HG03354 (cell line): ENCODE results near the gene LSAMP.

ENCODE experiments used
- ATAC-seq: cut with Tn5 transposase; IDR thresholded peaks from one replicate; pipeline ENCODE4 v1.9.1; 2021; ENCODE audit warnings: mild to moderate bottlenecking; ENCODE audit not compliant: unreplicated experiment, poor library complexity, severe bottlenecking

LSAMP gene

GRCh38 chr3:115932807-115933206 lies 512.5 kb downstream of the LSAMP start:
- no peak for ATAC-seq

DNA sequence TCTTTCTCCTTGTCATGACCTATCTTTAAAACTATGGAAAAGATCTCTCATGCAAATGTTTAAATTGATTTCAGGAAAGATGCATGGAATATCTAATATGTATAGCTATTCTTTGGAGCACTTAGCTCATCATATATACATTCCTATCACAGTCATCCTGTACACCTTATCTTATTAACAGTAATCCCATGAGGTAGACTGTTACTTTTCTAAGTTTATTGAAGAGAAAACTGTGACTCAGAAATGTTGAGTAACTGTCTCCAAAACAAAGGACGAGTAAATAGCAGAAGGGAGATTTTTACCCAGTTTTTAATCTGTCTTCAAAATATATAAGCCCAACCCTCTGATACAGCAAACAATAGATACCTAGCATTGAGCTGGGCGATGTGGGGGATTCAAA lies 513.7 kb downstream of the LSAMP start:
- no peak for ATAC-seq

DNA sequence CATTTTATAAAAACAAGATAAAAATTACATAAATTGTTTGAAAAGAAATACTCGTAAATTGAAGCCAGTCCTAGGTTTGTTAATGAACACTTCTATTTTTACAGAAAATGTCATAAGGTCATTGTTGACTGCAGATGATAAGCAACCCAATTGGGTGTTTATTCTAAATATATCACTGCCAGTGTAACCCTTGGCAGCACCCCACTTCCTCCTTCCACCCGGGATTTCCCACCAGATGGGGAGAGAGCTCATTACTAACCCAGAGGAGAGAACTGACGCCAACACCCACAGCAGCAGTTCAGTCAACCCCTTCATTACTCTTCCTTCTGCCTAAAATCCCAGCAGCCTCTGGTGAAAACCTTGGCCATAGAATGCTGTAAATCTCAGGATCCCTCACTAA lies 514.4 kb downstream of the LSAMP start:
- ATAC-seq, result no peak

GRCh38 chr3:115930168-115930567 lies 515.1 kb downstream of the LSAMP start:
- ATAC-seq, result no peak

GRCh38 chr3:115928376-115928775 lies 516.9 kb downstream of the LSAMP start:
- no peak for ATAC-seq

DNA sequence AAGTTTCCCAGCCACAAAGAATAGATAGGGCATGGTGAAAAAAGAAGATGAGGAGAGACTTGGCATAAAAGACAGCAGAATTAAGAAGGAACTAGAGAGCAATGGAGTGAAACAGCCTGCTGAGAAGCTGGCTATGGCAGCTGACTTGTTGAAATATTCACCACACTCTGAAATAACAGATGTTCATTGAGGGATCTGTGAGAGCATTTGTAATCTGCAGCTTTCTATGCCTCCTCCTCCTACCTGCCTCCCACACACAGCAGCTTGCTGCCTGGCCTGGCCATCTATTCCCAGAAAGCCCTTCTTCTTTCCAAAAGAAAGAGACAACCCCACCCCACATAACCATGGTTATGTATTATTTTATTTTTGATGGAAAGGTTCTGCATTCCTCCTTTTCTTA lies 518.1 kb downstream of the LSAMP start:
- ATAC-seq, result no peak

- peak; percentile 57 for ATAC-seq
Measured at GRCh38 chr3:115922681-115923347, 522.5 kb downstream of the LSAMP start.

DNA sequence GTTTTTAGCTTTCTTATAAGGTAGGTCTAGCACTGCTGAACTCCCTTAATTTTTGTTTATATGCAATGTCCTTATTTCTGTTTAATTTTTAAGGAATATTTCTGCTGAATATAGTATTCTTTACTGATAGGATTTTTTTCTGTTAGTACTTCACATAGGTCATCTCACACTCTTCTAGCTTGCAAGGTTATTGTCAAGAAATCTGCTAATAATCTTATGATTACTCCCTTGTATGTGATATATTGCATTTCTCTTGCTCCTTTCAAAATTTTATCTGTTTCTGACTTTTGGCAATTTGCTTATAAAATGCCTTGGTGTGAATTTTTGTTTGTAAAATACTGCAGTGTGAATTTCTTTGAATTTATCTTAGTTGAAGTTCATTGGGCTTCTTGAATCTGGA lies 523.6 kb downstream of the LSAMP start:
- no peak for ATAC-seq

GRCh38 chr3:115918900-115919299 lies 526.4 kb downstream of the LSAMP start:
- no peak for ATAC-seq

DNA sequence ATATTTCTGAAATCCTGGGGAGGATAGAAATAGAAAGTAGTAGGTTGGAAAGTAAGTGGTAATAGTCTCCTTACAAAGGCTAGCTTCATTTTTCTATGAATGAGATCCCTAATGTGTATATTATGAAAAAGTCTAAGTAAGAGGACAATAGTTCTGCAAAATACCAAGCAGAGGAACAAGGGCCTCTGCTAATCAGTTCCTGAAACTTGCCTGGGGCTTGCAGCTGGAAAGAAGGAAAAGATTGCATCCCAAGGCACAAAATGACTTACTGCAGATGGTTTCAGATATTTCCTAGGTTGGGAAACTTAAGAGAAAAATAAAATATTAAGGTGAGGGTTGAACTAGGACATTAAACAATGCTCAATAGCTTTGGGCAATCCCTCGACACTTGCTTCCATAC lies 528.4 kb downstream of the LSAMP start:
- no peak for ATAC-seq

- no peak for ATAC-seq
Measured at GRCh38 chr3:115915061-115915460, 530.2 kb downstream of the LSAMP start.

DNA sequence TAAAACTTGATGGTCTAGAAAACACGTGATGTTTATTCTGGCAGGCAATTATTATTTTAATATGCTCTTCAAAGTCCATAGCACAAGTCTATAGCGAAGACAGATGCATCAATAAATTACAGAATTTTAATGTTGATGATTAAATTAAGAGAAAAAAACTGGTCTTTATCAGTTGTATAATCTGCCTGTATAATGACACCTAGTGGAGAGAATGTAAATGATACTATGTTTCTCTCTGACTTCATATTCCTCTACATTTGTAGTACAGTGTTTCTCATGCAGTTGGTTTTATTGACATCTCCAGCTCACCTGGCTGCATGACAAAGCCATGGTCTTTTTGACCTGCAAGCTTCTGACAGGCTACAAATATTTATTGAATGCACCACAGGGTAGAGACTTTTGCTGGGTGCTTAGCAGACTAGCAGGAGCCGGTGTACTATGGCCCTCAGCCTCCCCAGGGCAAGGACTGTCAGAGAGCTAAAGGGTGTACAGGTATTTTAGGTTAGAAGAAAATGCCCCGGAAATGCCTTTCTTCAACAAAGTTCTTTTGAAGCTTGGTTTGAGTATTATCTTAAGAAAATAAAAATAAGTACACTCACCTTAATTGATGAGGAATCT lies 532.1 kb downstream of the LSAMP start:
- ATAC-seq, result no peak

DNA sequence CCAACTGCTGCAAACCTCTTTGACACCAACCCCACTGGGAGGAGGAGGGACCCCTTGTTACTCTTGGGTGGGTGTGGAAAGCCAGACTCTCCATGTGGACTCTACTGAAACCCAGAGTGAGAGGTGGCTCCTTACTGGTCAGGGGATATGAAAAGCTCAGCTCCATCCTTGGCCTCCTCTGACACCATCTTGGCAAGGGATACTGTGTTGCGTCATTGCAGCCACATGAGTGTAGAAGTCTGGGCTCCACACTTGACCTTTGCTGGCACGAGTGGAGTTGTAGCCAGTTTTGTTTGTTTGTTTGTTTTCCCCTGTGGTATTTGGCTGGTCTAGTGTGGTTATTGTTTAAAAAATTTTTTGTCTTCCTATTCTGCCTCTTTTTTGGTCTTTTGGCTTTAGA lies 532.9 kb downstream of the LSAMP start:
- no peak for ATAC-seq

DNA sequence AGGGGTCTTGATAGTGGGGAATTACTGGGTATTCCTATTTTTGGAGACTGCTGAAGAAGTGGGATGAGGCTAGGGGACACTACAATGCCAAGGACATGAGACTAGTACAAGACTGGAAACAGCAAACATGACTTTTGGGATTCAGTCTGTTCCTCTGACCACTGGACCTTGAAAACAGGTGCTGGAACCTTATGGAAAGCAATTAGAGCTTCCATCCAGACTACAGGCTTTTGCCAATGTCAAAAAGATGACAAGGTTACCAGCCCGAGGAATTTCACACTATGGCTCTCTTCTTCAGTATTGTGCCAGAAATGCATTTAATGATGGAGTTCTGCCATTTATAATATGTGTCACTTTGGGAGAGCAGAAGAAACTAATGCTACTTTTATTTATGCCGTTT lies 539.4 kb downstream of the LSAMP start:
- ATAC-seq, result no peak

- no peak for ATAC-seq
Measured at GRCh38 chr3:115903843-115904242, 541.4 kb downstream of the LSAMP start.

DNA sequence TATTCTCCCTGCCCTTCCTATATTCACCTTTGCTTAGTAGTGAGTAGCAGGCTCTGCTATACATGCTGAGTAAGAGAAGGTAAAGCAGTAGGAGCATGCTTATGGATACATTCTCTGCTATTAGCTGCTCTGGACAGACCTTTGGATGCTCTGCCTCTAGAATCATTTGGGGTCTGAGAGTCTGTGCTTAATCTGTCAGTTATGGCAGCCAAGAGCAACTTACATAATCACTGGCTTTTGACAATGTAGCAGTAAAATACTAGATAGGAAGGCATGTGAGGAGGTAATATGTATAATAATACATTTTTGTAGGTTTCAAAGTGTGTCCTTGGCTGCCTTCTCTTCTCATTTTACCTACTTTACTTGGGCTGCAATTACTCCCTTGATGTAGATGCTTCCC lies 544.3 kb downstream of the LSAMP start:
- ATAC-seq, result no peak

DNA sequence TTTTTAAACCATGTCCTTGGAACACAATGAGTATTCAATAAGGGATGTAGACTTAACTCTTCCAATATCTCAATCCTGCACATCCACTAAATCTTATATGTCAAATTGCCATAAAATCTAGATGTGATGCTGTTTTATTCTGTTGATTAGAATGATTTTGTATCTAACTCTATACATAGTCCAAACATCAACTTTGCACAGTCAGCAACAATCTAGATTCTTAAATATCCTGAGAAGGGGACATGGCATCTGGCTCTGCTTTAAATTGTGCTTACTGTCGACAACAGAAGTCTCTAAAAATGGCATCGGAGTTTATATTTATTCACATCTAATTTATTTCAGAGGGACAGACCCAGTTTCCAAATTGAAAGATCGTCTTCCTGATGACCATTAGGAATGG lies 545.8 kb downstream of the LSAMP start:
- no peak for ATAC-seq

DNA sequence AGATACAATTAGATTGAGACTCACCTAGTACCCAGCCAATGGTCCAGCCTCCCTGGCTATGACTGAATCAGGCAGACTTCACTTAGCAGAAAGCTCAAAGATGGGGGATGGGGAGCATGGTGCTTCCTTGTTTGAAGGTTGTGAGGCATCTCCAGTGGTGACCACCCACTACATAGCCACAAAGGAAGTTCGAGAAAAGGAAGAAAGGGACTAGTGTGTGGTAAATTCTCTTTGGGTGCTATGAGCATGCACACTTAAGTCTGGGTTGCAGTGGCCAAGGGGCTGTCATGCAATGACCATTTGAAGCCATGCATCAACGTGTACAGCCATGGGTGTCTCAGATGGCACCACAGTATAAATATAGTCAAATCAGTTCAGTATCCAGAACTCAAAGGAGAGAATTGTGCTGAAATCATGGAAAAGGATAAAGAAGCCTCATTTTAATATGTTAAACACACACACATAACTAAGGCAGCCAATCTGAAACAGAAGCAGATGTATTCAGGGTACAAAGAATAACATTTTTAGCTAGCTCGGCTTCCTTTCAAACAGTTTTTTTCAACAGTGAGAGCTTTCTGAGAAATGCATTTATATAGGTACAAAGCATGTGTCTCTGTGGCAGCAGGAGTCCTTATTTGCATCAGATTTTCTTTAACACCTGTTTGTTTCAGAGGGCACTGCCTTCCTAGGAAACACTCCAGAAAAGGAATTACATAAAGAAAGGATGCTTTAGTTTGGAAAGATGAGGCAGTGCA lies 546.5 kb downstream of the LSAMP start:
- no peak for ATAC-seq

DNA sequence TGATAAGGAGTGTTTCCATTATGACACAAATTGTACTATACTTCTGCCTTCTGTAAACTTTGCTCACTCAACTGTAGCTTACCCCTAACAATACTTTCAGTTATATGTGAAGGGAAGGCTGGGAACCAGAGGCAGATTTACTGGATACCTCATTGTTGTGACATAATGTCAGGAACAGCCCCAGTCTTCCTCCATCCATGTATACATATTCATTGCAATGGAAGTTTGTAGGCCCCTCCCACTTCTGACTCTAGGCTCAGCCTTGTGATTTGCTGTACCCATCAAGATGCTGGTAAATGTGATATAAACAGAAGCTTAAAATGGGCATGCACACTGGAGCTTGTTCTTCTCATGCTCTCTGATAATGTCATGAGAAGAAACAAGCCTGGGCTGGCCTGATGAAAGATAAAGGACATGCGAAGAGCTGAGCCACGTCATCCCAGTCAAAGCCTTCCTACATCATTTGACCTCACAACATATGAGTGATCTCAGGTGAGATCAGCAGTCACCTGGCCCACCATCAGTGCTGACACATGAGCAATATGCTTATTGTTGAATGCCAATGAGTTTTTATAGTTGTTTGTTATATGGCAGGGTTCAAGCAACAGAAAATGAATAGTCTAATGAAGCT lies 554.2 kb downstream of the LSAMP start:
- no peak for ATAC-seq

- ATAC-seq, result no peak
Measured at GRCh38 chr3:115890579-115890978, 554.7 kb downstream of the LSAMP start.

DNA sequence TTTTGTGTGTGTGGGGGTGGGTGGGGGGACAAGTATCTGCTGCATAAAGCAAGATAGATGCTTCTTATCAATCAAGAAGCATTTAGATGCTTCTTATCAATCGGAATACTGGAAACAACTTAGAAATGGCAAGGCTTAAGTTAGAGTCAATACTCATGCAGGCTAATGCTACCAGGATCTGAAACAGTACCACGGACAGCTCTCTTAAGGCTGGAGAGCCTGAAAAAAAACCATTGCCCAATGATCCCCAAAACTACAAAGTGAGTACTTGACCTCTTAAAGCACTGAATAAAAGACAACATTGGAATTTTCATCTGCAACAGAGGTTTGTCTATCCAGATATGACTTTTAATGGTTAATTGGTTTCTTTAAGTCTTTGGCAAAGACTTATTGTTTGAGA lies 559.7 kb downstream of the LSAMP start:
- no peak for ATAC-seq
